Cerebellar cortex (tissue), 1 donor: ENCODE data around the gene CERT1.
A peak's percentile ranks its signal among the peaks of the same experiment; 100 is the strongest.
"Not testable (repeated sequence)": the region's sequence is repeated elsewhere in the genome, so short reads cannot be mapped to it uniquely, and the experiment has no call there.

Experiments
- DNase-seq: peaks from one replicate; pipeline ENCODE4 v3.0.0-alpha.2; 2015; ENCODE audit warnings: low spot score

Gene CERT1, protein sequence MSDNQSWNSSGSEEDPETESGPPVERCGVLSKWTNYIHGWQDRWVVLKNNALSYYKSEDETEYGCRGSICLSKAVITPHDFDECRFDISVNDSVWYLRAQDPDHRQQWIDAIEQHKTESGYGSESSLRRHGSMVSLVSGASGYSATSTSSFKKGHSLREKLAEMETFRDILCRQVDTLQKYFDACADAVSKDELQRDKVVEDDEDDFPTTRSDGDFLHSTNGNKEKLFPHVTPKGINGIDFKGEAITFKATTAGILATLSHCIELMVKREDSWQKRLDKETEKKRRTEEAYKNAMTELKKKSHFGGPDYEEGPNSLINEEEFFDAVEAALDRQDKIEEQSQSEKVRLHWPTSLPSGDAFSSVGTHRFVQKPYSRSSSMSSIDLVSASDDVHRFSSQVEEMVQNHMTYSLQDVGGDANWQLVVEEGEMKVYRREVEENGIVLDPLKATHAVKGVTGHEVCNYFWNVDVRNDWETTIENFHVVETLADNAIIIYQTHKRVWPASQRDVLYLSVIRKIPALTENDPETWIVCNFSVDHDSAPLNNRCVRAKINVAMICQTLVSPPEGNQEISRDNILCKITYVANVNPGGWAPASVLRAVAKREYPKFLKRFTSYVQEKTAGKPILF

DNA sequence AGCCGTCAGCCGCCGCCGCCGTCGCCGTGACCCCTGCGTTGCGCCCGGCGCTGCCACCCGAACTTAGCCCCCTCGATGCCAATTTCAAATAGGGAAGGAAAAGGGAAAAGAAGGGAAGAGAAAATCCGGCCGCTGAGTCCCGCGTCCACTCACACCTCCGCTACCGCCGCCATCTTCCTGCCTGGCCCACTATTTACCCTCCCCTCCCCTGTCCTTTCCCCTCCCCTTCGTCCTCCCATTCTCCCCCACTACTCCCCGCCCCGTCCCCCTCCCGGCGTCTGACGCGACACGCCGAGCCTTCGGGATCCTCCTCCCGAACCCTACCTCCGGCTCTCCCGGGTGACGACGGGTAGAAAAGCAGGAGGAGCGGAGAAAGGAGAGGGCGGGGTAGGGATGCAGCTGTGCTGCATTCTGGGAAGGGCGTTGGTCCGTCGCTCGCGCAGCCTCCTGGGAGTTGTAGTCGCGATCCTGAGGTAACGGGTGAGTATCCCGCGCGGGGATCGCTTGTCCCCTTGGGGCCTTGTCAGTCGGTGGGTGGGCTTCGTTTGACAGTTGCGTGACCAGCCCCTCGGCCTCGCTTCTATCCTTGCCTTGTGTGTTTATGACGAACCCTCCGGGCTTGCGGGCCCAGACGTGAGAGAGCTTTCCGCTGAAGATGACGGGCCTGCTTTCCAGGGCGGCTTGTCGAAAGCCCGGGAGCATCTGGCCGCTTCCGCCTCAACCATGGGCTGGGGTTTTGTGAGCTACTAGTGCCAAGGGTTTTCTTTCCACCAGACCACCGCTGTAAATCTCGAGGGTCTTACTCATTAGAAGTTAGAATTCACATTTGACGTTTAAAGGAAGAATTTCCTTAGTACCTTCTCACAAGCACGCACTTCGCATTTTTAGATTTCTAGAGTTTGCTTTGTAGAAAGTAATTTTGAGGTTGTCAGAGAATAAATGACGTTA is at the start of gene CERT1, which contains the start of gene POLK:
TSS of gene CERT1 (minus strand) at position 195 of the 948 bp plus-strand sequence. CDS start 422 bp downstream, outside the sequence.
TSS of gene POLK (plus strand) at position 457 of the 948 bp plus-strand sequence.
- DNase-seq: peak; percentile 99

DNA sequence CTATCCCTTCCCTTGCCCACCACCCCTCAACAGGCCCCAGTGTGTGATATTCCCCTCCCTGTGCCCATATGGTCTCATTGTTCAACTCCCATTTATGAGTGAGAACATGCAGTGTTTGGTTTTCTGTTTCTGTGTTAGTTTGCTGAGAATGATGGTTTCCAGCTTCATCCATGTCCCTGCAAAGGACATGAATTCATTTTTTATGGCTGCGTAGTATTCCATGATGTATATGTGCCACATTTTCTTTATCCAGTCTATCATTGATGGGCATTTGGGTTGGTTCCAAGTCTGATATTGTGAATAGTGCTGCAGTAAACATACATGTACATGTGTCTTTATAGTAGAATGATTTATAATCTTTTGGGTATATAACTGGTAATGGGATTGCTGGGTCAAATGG is 49.2 kb upstream of the CERT1 start:
- DNase-seq: not testable (repeated sequence)

DNA sequence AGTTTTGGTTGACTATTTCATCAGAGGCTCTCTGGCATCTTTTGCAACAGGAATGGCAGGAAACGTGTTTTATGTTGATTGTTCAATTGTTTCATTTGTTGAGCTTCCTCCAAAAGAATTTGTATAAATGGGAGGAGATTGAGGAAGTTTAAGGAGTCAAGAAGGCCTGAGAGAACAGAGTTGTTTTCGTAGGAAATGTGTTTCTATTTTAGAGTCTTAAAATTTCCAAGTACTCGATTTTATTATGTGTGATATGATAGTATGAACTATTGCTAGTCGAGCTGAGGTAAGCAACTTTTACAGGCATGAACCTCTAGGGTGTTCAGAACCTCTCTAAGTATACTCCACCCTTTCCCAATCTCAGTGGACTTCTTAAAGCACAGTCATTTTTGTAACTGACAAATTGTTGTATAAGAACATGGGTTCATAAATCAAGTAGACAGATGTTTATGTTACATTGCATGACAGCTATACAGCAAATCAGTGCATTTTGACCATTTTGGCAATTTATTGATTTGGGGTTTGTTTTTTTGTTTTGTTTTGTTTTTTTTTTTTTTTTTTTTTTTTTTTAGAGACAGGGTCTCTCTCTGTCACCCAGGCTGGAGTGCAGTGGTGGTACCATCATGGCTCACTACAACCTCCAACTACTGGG is 47.7 kb upstream of the CERT1 start:
- DNase-seq: no peak

DNA sequence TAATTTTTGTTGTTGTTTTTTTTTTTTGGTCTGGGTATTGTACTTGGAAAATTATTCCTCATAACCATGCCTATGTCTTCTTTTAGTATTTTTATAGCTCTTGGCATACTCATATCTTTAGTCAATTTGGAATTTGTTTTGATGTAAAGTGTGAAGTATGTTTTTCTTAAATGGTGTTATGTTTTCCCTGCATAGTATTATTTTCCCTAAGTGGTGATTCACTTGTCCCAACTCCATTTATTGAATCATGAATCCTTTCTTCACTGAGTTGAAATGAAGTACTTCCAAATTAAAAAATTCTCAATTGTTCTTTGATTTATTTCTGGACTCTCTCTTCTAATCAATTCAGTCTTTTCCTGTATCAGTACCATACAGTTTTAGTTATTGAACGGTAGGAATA is 46.8 kb upstream of the CERT1 start:
- DNase-seq: no peak

DNA sequence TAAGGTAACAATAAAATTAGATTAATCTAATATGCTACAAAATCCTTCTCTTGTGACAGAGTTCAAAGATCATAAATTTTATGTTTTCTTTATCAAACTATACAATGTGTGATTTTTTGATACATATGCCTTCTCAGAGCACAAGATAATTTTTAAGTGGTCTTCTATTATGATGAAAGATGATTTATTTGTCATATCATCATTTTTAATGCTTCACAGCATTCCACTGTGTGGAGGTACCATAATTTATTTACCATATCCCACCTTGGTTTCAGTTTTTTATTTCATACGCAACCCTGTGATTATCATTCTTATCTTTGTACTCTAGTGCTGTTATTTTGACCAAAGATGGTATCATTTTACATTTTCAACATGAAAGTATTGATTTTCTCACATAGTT is 41.9 kb upstream of the CERT1 start:
- DNase-seq: no peak

DNA sequence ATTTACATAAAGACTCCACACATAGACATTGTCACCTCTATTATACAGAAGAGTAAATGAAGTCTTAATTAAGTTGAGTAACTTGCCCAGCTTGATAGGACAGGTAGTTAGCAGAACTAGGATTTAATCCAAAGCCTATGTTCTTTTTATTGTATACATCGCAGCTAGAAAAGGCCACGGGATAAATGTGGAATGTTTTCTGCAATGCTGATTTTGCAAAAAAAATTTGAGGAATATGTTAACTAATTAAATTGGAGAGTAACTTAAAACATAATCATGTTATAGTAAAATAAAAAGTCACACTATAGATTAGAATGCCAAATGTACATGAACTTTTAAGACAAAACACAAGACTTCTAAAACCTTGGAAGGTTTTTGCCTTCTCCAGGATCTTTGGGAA is 41.3 kb upstream of the CERT1 start:
- DNase-seq: no peak

DNA sequence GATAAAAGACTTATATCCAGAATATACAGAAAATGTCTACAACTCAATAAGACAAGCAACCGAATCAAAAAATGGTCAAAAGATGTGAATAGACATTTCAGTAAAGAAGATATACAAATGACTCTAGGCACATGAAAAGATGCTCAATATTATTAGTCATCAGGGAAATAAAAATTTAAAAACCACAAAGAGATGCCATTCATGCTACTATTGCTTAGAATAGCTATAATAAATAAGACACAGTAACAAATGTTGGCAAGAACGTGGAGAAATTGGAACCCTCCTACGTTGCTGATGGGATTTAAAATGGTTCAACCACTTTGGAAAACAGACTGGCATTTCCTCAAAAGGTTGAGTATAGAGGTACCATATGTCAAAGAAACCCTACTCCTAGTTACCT is 40.0 kb upstream of the CERT1 start:
- no peak for DNase-seq

DNA sequence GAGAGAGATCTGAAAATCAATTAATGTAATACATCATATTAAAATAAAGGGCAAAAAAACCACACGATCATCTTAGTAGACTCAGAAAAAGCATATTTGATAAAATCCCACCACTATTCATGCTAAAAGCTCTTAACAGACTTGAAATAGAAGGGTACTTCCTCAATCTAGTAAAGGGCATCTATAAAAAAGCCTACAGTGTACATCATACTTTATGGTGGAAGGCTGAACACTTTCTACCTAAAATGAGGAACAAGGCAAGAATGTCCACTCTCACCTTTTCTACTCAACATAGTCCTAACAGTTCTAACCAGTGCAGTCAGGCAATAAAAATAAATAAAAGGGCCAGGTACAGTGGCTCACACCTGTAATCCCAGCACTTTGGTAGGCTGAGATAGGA is 39.2 kb upstream of the CERT1 start:
- no peak for DNase-seq

DNA sequence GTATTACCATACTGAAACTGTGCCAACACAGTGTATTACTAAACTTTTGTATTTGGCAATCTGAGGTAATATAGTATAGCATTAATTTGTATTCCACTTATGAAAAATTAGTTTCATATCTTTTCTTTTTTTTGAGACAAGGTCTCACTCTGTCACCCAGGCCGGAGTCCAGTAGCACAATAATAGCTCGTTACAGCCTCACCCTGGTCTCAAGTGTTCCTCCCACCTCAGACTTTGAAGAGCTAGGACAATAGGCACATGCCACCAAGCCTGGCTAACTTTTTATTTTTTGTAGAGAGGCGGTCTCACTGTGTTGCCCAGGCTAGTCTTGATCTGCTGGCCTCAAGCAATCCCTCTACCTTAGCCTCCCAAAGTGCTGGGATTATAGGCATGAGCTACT is 36.4 kb upstream of the CERT1 start:
- DNase-seq: no peak

DNA sequence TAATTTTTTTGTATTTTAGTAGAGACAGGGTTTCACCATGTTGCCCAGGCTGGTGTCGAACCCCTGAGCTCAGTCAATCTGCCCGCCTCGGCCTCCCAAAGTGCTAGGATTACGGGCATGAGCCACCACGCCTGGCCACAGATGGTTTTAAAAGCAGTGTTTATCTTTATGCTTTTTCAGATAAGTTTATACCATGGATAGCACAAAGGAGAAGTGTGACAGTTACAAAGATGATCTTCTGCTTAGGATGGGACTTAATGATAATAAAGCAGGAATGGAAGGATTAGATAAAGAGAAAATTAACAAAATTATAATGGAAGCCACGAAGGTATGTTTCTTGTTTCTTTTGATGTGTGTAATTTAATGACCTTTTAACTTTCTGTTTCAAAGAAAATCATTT is 35.4 kb upstream of the CERT1 start:
- DNase-seq: no peak

DNA sequence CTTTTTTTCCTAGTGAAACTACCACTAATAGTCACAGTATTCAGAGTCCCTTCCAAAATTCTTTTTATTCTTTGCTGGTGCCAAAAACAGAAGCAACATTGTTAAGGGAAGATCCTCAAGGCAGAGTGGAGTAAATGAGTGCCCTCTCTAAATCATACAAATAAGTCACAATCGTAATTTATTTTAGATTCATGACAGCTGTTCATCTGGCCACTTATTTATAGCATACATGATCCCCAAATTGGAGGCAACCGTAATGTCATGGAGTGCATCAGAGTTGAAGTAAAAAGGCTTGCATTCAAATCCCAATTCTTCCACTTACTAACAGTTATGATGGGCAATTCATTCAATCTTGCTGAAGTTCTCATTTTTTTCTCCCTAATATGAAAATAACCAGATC is 33.7 kb upstream of the CERT1 start:
- no peak for DNase-seq

DNA sequence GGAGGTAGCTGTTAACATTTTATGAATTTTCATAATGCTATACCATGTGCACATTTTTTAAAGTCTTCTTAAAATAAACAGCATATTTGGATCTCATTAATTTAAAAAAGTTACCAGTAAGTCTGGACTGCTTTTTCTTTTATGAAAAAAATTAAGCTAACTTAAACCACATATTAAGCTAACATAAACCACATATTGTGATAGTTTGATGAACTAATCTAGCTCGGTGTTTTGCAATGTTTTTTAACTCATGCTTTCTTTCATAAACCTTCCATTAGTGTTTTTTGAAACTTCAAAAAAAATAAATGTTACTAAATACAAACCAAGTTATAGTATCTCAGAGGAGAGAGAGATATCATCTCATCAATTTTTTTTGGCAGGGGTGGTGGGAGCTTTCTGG is 26.8 kb upstream of the CERT1 start:
- no peak for DNase-seq

DNA sequence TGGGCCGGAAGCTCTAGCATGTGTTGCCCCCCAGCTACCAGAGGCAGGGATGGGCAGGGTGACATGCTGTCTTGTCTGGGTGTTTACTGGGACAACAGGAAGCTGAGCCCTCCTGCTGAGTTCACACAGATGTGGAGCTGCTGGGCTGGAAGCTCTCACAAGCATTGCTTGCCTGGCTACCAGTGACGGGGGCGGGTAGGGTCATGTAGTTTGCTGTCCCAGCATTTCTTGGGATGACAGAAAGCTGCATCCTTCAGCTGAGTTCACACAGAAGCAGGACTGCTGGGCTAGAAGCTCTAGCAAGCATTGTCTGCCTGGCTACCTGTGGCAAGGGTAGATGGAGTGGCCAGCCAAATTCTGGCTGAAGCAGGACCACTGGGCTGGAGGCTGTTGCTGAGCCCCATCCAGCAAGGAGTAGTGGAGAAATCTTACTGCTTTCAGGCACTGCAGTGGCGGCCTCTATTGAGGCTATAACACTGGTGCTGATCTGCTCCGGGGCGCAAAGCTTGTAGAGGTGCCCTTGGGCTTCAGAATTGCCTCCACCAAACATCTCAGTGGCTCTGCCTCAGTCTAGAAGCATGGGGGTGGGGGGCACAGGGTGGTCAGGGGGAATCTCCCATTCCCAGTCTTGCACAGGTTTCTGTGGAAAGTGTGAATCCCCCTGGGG is 25.4 kb upstream of the CERT1 start:
- DNase-seq: no peak

DNA sequence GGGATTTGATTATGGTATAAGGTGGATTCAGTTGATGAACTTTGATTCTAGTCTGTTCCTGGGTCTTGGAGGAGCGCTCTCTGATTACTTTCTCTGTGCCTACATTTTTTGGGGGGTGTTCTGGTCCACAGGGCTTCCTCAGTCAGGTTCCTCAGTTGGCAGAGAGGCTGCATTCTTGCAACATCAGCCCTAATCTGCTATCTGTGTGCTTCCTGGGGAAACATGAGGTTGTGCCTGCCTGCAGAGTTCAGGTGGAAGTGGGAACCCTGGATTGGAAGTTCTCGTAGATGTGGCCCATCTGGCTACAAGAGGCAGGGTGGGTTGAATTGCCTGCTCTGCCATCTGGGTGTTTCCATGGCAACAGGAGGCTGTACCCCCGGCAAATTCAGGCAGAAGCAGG is 24.7 kb upstream of the CERT1 start:
- DNase-seq: no peak

DNA sequence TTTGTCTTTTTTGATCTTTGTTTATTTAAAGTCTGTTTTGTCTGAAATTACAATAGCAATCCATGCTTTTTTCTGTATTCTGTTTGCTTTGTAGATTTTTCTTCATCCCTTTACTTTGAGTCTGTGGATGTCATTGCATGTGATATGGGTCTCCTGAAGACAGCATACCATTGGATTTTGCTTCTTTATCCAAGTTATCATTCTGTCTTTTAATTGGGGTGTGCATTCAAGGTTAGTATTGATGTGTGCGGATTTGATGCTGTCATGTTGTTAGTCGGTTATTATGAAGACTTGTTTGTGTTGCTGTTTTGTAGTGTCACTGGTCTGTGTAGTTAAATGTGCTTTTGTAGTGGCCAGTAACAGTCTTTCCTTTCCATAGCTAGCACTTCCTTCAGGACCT is 23.3 kb upstream of the CERT1 start:
- no peak for DNase-seq

DNA sequence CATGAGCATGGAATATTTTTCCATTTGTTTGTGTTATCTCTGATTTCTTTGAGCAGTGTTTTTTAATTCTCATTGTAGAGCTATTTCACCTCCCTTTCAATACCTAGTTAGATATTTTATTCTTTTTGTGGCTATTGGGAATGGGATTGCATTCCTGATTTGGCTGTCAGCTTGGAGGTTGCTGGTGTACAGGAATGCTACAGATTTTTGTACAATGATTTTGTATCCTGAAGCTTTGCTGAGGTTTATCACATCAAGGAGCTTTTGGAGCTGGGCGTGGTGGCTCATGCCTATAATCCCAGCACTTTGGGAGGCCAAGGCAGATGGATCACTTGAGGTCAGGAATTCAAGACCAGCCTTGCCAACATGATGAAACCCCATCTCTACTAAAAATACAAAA is 22.3 kb upstream of the CERT1 start:
- not testable (repeated sequence) for DNase-seq

DNA sequence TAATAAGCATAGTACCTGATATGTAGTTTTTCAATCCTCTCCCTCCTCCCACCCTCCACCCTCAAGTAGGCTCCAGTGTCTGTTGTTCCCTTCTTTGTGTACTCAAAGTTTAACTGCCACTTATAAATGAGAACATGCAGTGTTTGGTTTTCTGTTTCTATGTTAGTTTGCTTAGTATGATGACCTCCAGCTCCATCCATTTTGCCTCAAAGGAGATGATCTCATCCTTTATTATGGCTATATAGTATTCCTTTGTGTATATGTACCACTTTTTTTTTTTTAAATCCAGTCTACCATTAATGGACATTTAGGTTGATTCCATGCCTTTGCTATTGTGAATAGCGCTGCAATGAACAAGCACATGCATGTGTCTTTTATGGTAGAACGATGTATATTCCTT is 20.8 kb upstream of the CERT1 start:
- no peak for DNase-seq

DNA sequence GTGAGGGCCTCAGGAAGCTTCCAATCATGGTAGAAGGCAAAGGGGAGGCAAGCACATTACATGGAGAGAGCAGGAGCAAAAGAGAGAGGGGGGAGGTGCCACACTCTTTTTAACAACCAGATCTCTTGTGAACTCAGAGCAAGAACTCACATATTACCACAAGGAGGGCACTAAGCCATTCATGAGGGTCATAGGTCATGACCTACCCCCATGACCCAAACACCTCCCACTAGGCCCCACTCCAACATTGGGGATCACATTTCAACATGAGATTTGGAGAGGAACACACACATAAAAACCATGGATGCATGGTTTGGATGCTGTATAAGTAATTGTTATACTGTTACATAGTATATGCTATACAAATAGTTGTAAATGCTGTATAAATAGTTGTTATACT is 17.8 kb upstream of the CERT1 start:
- DNase-seq: no peak

DNA sequence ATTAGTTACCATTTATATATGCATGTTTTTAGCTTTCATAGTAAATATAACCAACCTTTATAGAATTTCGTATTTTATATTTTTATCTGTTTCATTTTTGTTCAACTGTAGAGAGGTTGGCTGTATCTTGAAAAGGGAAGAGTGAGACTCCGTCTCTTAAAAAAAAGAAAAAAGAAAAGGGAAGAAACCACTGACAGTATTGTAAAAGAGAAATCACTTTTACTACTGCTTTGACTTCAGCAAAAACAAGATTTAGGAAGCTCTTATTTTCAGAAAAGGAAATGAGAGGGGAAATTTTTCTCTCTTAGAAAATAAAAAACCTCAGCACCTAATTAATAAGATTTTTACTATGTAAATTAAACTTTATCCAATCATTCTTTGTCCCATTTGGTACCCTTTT is 14.6 kb upstream of the CERT1 start:
- DNase-seq: no peak

DNA sequence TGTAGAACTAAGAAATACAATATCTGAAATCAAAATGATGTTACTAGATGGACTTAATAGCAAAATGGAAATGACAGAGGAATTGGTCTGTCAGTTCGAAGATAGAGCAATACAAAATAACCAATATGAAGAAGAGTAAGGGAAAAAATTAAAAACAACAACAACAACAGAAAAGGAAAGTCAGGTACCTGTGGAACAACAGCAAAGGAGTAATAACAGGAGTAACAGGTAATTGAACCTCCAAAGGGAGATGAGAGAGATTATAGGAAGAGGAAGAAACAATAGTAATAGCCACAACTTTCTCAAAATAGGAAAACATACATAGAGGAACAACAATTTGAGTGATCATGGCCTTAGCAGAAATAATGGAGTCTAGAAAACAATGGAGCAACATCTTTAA is 13.9 kb upstream of the CERT1 start:
- no peak for DNase-seq

DNA sequence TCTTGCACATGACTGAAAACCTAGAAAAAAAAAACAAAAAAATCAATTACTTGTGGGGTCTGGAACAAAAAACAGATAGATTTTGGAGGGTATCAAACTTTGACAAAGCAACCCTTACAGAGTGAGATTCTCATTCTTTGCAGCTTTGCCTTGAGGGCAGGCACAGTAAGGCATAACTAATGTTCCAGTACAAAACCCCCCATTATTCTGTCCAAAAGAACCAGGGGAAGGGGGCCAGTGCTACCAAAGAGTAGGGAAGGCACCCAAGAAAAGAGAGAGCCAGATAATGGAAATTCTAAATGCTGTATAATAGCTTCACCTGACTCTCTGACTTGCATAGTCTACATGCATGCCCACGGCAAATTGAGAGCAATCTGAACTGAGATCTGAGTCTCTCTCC is 13.2 kb upstream of the CERT1 start:
- no peak for DNase-seq

DNA sequence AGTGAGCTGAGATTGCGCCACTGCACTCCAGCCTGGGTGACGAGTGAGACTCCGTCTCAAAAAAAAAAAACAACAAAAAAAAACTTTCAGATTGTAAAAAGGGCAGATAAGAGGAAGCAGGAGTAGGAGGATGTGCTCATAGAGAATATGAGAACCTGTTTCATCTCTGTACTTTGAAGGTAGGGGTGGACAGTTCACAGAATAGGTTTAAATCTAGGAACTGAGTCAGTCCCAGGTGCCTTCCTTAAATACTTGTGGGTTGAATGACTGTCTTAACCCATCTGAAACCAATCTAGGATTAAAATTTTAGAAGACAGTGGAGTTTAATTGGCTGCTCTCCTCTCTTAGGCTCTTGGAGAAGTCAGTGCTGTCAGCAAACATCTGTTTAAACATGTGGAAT is 12.6 kb upstream of the CERT1 start:
- no peak for DNase-seq
